LNCAP (cell line): ENCODE results near the gene FHOD3.

Experiments
- CTCF ChIP-seq: fragments of 450-650 bp; IDR thresholded peaks from 2 replicates; pipeline ENCODE4 v1.5.1; 2017; ENCODE audit warnings: mild to moderate bottlenecking

The FHOD3 gene

GRCh38 chr18:36465970-36466369 is 168.5 kb downstream of the FHOD3 start:
- TF ChIP-seq CTCF, result no peak

DNA sequence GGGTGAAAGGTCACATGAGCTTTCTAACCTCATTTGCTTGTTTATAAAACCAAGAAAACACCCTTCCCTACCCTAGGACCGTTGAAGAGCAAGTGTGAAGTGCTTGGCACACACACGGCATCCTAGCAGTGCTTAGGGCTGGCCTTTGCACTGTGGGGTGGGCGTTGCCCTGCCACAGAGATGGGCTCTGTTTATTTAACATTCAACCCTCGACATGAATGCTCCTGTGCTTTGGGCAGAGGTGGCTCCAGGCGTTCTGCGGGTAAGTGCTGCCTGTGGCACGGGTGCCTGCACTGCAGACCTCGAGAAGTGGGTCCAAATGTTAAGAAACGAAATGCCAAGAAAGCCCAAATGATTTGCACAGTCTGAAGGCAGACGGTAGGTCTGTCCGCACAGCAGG is 170.1 kb downstream of the FHOD3 start:
- TF ChIP-seq CTCF, result no peak

GRCh38 chr18:36468161-36468560 is 170.6 kb downstream of the FHOD3 start:
- TF ChIP-seq CTCF, result no peak

- no peak for TF ChIP-seq CTCF
Measured at GRCh38 chr18:36469461-36469860, 171.9 kb downstream of the FHOD3 start.

DNA sequence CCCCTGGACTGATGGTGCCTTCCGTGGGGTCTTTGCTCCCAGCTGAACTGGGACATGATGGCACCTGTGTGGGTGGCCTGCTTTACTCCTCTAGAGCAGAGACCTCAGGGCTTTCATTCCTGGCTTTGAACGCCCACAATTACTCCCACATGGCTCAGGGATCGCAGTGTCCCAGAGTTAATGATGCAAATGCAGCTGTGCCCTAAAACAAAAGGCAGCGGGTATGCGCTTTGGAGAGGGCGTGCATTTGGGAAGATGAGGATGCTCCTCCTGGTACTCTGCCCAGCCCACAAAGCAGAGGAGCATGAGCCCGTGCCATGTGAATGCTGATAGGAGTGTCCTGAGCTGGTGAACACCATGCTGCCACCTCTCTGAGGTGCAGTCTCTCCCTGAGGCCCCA is 173.4 kb downstream of the FHOD3 start:
- no peak for TF ChIP-seq CTCF

DNA sequence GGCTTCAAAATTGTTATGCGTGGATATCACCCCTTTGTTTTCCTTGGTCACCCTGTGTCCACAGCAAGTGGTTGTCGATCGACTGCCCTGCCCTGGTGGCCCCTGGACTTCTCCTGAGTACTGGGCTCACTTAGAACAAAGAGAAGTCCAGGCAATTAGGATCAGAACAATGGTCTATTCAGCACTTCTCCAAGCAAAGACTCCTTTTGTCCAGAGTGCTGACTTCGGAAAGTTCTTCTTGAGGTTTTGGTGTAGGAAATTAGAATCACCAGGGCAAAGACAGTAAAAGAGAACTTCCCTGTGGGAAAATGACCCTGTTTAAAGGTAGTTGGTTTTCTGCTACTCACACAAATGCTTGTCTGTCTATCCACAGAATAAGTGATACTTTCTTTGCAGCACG is 173.9 kb downstream of the FHOD3 start:
- TF ChIP-seq CTCF, result no peak

DNA sequence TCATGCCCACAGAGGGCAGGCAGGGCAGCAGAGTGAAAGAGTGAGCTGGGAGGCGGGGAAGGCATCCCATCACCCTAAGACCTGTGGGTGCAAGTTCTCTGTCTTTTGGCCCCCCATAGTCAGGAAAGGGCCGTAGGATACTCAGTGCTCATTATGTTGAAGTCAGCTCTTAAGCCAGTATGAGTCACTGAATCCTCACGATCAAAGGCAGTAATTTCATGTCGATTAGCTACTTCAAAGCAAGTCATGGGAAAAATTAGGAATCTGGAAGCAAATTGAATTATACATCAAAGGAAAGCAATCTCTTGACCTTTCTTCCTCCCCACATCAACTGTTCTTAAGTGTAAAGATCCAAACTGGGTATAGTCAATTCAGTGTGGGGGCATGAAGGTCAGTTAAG is 178.9 kb downstream of the FHOD3 start:
- TF ChIP-seq CTCF, result no peak

DNA sequence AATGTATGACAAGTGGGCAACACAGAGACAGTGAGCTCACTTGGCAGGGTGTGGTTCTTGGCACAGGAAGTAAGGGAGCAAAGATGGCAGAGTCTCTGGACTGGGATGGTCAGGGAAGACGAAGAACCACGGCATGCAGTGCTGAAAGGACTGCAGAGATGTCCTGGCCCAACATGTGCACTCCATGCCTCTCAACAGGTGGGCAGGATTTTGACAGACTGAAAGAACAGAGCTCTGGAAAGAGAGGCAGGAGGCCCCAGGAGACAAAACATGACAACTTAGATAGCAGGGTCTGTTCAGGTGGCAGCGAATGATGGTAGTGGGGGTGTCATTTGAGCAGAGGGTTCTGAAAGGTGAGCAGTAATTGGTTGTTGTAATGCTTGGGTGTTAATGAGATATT is 180.3 kb downstream of the FHOD3 start:
- TF ChIP-seq CTCF, result no peak
